Stomach smooth muscle (tissue), 2 donors: ENCODE data around the gene MSI1.

Experiments used
- H3K27ac ChIP-seq: one replicate; pipeline ENCODE4 v1.7.0; 2013; ENCODE audit warnings: mild to moderate bottlenecking, low read length, inconsistent platforms
- H3K27me3 ChIP-seq, 2 donors: one replicate each; pipeline ENCODE4 v1.7.0; 2013; ENCODE audit warnings: low read length in 2 of 2; ENCODE audit not compliant: insufficient read depth in 2 of 2, control insufficient read depth in 1 of 2
- H3K36me3 ChIP-seq, 2 donors: one replicate each; pipeline ENCODE4 v1.7.0; 2013; ENCODE audit warnings: low read length in 2 of 2; ENCODE audit not compliant: control insufficient read depth in 2 of 2, insufficient read depth in 2 of 2
- H3K4me1 ChIP-seq: one replicate; pipeline ENCODE4 v1.7.0; 2013; ENCODE audit warnings: low read length; ENCODE audit not compliant: control insufficient read depth, insufficient read depth
- H3K4me3 ChIP-seq, 2 donors: one replicate each; pipeline ENCODE4 v1.7.0; 2013; ENCODE audit warnings: low read length in 2 of 2
- H3K9ac ChIP-seq, 2 donors: one replicate each; pipeline ENCODE4 v1.7.0; 2013; ENCODE audit warnings: low read length in 2 of 2, mild to moderate bottlenecking in 1 of 2
- H3K9me3 ChIP-seq, 2 donors: one replicate each; pipeline ENCODE4 v1.7.0; 2013; ENCODE audit warnings: low read length in 2 of 2; ENCODE audit not compliant: control insufficient read depth in 2 of 2
- donor health status: healthy.
- donor health status: Pancreatic carcinoma.

MSI1 gene

DNA sequence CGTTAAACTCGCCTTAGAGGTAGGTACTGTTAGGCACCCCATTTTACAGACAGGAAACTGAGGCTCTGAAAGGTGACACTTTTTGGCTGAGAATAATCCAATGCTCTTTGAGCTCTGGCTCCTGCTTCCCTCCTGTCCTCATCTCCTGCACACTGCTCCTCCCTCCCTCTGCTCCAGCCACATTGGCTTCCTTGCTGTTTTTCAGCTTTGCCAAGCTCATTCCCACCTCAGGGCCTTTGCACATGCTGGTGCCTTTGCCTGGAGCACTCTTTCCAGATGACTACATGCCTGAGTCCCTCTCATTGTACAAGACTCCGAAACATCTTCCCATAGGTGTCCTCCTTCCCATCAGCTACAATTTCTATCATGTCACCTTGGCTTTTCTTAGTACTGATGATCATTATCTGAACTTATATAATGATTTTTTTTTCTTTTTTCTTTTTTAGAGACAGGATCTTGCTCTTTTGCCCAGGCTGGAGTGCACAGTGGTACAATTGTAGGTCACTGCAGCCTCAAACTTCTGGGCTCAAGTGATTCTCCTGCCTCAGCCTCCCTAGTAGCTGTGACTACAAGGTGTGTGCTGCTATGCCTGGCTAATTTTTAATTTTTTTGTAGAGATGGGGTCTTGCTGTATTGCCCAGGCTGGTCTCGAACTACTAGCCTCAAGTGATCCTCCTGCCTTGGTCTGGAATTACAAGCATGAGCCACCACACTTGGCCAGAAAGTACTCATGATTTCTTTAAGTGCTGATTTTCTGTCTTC, 15.2 kb downstream of the MSI1 start:
- no peaks in the 10 kb centered on the region for H3K27me3 ChIP-seq
- no peaks in the 10 kb centered on the region for H3K9me3 ChIP-seq
- peaks cover 5% of the 10 kb centered on the region for H3K4me1 ChIP-seq
- no peak overlapping the region for H3K4me3 ChIP-seq
- no peak overlapping the region for H3K9ac ChIP-seq
- no peaks in the 10 kb centered on the region for H3K36me3 ChIP-seq
- H3K27ac ChIP-seq: no peak overlapping the region

DNA sequence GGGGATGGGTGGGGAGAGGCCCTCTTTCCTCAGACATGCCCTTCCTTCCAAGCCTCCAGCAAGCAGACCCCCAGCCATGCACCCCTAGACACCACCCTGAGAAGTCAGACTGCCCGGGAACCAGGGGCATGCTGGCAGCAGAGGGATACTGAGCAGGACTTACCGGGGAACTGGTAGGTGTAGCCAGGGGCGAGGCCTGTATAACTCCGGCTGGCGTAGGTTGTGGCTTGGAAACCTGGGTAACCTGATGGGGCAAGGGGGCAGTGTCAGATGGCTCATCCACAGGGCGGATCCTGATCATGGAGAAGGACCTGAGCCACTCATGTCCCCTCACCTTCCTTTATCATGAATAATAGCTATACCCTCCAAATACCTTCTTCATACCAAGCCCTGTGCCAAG, 15.8 kb downstream of the MSI1 start:
- Histone ChIP-seq H3K9me3 (no peaks in the 10 kb centered on the region), H3K4me3 (no peak overlapping the region), H3K27ac (no peak overlapping the region), H3K36me3 (no peaks in the 10 kb centered on the region), H3K27me3 (no peaks in the 10 kb centered on the region), H3K4me1 (peaks cover 5% of the 10 kb centered on the region), H3K9ac (no peak overlapping the region)

DNA sequence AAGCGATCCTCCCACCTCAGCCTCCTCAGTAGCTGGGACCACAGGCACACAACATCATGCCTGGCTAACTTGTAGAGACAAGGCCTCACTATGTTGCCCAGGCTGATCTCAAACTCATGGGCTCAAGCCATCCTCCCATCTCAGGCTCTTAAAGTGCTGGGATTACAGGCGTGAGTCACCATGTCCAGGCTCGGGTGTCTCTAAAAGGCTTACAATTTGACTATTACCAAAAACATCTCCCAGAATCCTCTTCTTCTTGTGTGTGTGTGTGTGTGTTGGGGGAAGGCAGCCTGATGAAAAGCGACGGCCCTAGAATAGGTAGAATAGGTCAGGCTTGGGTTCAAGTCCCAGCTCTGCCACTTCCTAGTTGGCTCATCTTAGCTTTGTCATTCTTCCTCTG, 16.8 kb downstream of the MSI1 start:
- Histone ChIP-seq H3K27me3 (no peaks in the 10 kb centered on the region), H3K9me3 (no peaks in the 10 kb centered on the region)

DNA sequence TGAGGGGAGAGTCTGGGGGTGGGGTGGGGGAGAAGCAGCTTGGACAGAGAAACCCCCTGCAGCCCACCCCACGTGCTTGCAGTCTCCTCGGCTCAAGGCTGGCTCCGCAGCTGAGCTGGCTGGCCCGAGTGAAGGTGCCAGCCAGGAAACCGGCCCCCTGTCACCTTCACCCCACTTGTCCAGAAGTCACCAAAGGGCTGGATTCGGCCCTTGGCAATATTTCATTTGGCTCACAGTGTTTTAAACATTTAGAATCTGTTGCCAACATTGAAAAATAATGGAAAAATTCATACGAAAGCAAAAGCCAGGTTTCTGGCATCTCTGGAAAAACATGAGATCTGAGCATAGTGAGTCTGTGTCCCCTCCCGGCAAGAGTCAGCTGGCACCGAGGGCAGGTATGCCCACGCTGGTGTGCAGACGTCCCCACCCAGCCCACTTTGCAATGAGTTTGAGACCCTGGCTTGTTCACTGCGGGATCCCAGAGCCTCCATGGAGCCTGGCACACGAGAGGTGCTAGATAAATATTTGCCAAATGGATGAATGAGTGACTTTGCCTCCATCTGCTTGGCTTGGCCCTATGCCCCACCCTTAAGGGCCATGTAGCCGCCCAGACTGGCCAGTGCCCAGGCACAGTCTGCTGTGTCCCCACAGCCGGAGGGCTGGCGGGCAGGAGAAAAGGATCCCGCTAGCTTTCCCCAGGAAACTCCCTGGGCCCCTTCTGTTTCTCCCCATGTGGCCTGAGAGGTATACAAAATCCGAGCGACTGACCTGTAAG, 18.2 kb downstream of the MSI1 start:
- H3K27me3 ChIP-seq: no peaks in the 10 kb centered on the region
- no peak overlapping the region for H3K27ac ChIP-seq
- no peaks in the 10 kb centered on the region for H3K9me3 ChIP-seq
- H3K4me3 ChIP-seq: no peak overlapping the region
- H3K9ac ChIP-seq: no peak overlapping the region
- H3K4me1 ChIP-seq: no peaks in the 10 kb centered on the region
- no peaks in the 10 kb centered on the region for H3K36me3 ChIP-seq

More for the DNA sequence above, 16.8 kb downstream of the MSI1 start:
- Histone ChIP-seq H3K4me3 (no peak overlapping the region), H3K9ac (no peak overlapping the region), H3K4me1 (peaks cover 5% of the 10 kb centered on the region), H3K27ac (no peak overlapping the region), H3K36me3 (no peaks in the 10 kb centered on the region)

DNA sequence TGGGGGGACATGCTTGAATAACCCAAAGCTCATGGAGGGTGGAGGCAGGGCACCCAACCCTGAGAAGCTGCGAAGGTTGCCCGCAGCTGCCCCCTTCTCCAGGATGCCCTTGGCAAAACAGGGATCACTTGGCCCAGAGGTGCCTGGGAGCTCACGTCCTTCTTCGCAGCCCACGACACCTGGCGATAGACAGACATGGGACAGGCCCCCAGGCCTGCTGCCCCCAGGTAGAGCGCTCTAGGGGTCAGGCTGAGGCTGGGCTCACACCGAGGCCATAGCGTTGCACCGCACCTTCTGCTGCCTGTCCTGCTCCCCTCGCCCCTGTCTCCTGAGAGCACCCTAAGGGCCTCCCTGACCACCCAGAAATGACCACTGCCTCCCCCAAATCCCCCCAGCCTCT, 21.2 kb downstream of the MSI1 start:
- H3K4me1 ChIP-seq: no peaks in the 10 kb centered on the region
- H3K36me3 ChIP-seq: no peaks in the 10 kb centered on the region
- H3K9ac ChIP-seq: no peak overlapping the region
- H3K4me3 ChIP-seq: no peak overlapping the region
- no peaks in the 10 kb centered on the region for H3K27me3 ChIP-seq
- H3K27ac ChIP-seq: no peak overlapping the region
- H3K9me3 ChIP-seq: no peaks in the 10 kb centered on the region

DNA sequence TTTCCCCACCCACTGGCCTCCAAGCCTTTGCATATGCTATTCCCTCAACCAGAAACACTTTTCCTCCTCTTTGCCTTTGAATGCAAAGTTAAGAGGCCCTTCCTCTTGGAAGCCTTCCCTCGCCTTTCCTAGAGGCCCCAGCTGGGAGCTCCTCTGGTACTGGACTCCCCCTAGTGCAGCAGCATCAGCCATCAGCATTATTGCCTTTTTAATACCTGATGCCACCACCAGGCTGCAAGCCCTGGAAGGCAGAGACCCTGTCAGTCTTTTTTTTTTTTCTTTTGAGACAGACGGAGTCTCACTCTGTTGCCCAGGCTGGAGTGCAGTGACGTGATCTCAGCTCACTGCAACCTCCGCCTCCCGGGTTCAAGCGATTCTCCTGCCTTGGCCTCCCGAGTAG, 22.3 kb downstream of the MSI1 start:
- no peaks in the 10 kb centered on the region for H3K4me1 ChIP-seq
- H3K27me3 ChIP-seq: no peaks in the 10 kb centered on the region
- no peaks in the 10 kb centered on the region for H3K9me3 ChIP-seq
- H3K9ac ChIP-seq: no peak overlapping the region
- no peak overlapping the region for H3K4me3 ChIP-seq
- H3K27ac ChIP-seq: no peak overlapping the region
- H3K36me3 ChIP-seq: no peaks in the 10 kb centered on the region

DNA sequence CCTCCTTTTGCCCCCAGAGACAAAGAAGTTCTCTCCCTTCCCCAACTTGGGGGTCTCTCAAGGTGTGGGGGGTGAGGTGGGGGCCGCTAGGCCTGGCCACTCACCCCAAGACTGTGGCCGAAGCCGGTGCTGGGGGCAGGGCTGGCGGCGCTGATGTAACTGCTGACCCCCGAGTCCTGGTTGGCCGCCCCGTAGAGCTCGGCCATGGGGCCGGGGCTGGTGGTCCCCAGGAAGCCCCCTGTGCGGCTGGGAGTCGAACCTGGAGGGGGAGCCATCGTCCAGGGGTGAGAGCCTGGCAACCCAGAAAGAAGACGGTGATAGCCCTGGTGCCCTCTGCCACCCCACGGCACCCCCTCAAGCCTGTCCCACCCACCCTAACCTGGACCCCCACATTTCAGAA, 22.9 kb downstream of the MSI1 start:
- Histone ChIP-seq H3K9ac (no peak overlapping the region), H3K4me1 (no peaks in the 10 kb centered on the region), H3K27ac (no peak overlapping the region), H3K4me3 (no peak overlapping the region), H3K27me3 (no peaks in the 10 kb centered on the region), H3K9me3 (no peaks in the 10 kb centered on the region), H3K36me3 (no peaks in the 10 kb centered on the region)

DNA sequence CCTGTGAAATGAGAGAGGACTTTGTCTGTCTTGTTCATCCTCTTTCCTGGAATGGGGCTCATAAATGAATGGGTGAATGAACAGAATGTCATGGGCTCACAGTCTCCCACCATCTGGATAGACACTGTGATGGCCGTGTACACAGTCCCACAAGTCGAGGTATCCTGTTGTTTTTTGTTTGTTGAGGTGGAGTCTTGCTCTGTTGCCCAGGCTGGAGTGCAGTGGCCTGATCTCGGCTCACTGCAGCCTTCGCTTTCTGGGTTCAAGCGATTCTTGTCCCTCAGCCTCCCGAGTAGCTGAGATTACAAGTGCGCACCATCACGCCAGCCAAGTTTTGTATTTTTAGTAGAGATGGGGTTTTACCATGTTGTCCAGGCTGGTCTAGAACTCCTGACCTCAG, 25.3 kb downstream of the MSI1 start:
- Histone ChIP-seq H3K27ac (no peak overlapping the region), H3K9ac (no peak overlapping the region), H3K4me3 (no peak overlapping the region), H3K27me3 (no peaks in the 10 kb centered on the region), H3K36me3 (no peaks in the 10 kb centered on the region), H3K9me3 (no peaks in the 10 kb centered on the region), H3K4me1 (no peaks in the 10 kb centered on the region)

DNA sequence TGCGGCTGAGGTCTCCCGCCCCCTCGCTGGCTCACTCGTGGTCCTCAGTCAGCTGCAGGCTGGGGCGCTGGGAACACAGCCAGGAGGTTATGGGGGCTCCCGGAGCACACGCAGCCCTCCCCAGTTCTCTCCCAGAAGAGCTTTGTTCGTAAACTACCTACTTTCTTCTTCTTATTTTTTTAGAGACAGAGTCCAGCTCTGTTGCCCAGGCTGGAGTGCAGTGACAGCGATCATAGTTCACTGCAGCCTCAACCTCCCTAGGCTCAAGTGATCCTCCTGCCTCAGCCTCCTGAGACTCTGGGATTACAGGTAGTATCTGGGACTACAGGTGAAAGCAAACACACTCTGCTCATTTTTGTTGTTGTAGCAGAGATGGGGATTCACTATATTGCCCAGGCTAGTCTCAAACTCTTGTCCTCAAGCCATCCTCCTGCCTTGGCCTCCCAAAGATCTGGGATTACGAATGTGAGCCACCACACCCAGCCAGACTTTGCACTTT, 25.9 kb downstream of the MSI1 start:
- H3K27ac ChIP-seq: no peak overlapping the region
- no peaks in the 10 kb centered on the region for H3K9me3 ChIP-seq
- no peaks in the 10 kb centered on the region for H3K36me3 ChIP-seq
- H3K4me1 ChIP-seq: no peaks in the 10 kb centered on the region
- no peak overlapping the region for H3K4me3 ChIP-seq
- H3K9ac ChIP-seq: no peak overlapping the region
- H3K27me3 ChIP-seq: no peaks in the 10 kb centered on the region

DNA sequence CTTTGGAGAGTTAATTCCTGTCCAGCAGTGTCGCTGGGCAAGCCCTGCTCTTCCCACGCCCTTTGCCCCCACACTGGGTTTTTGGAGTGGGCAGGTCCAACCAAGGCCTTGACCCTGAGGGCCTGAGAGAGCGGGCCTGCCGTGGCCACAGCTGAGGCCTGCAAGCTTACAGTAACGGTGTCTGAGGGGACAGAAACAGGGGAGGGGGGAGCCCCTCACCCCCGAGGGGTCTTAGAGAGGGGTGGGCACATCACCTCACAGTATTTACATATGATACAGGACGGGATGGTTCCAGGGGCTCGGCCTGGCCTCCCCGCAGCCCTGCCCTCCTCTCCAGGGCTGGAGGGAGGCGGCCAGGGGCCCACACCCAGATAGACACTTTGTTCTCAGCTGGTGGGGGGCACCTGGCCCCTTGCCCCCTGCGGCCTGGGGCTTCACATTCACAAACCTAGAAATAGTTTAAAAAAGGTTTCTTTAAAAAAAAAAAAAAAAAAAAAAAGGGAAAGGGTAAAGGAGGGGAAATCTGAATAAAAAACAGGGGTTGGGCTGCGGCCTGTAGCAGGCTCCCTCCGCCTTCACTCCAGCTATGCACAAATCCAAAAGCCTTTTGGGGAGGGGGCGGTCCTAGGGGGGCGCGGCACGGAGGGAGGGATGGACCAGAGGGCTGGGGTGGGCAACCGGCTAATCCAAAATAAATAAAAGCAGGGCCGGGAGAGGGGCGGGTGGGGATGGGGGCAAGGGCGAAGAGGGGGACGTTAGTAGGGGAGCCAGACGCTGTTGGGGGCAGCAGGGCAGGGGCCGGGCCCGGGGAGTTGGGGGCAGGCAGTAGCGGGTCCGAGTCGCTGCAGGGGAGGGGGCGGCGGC, 26.6 kb downstream of the MSI1 start:
- no peak overlapping the region for H3K9ac ChIP-seq
- H3K36me3 ChIP-seq: no peaks in the 10 kb centered on the region

More for the DNA sequence above, 26.6 kb downstream of the MSI1 start:
- Histone ChIP-seq H3K4me3 (no peak overlapping the region), H3K4me1 (no peaks in the 10 kb centered on the region), H3K27me3 (no peaks in the 10 kb centered on the region), H3K27ac (no peak overlapping the region), H3K9me3 (no peaks in the 10 kb centered on the region)
